Choroid plexus epithelial cell (primary cell): Measurements from ENCODE around the gene CRADD.
A peak's percentile ranks its signal among the peaks of the same experiment; 100 is the strongest.

Experiments
- DNase-seq: peaks from one replicate; pipeline ENCODE4 v3.0.0-alpha.2; 2010; ENCODE audit warnings: low read depth
- H3K4me3 ChIP-seq: 2 replicates; pipeline ENCODE4 v1.5.1; 2011; ENCODE audit warnings: low read depth, mild to moderate bottlenecking, control low read depth, low read length, moderate library complexity
- TF ChIP-seq, protein P1 (sequence below): conservative IDR thresholded peaks from 2 replicates; pipeline ENCODE4 v1.5.1; 2011; ENCODE audit warnings: low read depth, mild to moderate bottlenecking, control low read depth, inconsistent platforms, low read length, moderate library complexity

CRADD gene

DNA sequence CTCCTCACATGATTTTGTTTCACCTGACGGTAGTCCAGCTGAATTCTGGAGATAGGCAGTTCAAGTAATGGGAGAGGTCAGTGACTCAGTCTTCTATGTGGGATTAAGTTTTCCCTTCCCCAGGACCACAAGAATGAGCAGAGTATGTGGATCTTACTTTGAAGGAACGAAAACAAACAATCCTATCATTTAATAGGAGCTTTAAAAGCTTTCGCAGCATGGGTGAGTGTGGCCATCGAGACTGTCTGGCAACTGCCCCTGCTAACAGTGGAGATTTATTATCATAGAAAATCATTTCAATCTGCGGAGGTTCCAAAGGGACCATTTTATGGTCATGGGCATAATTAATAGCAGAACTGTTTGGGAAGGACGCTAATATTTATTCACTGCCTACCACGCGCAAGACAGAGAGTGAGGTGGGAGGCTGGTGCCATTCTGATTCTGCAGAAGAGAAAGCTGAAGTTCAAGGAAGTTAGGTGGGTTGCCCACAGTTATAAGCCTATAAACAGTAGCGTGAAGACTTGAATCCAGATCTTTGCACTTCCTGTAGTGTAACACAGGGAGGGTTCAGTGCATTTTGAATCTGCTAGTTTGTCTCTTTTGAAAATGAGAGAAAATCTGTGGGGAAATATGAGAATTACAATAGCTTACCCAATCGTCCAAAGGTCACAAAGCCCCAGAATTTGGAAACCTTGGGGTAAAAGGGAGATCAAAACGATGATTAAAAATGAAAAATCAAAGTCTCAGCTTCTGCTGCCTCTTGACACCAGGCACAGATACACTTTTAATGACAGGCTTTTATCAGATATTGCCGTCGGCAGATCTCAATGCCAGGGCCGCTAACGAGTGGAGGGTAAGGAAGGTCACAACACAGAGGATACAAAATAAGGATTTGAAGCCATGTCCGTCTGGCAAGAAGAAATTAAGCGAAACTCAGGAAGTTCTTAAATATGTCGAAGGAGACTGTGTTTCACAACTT, 209.6 kb downstream of the CRADD start:
- TF ChIP-seq, protein P1, sequence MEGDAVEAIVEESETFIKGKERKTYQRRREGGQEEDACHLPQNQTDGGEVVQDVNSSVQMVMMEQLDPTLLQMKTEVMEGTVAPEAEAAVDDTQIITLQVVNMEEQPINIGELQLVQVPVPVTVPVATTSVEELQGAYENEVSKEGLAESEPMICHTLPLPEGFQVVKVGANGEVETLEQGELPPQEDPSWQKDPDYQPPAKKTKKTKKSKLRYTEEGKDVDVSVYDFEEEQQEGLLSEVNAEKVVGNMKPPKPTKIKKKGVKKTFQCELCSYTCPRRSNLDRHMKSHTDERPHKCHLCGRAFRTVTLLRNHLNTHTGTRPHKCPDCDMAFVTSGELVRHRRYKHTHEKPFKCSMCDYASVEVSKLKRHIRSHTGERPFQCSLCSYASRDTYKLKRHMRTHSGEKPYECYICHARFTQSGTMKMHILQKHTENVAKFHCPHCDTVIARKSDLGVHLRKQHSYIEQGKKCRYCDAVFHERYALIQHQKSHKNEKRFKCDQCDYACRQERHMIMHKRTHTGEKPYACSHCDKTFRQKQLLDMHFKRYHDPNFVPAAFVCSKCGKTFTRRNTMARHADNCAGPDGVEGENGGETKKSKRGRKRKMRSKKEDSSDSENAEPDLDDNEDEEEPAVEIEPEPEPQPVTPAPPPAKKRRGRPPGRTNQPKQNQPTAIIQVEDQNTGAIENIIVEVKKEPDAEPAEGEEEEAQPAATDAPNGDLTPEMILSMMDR: no peak
- DNase-seq: peak; percentile 68
- no peak overlapping the region for H3K4me3 ChIP-seq

GRCh38 chr12:93888964-93889363, 211.8 kb downstream of the CRADD start:
- no peak overlapping the region for H3K4me3 ChIP-seq
- DNase-seq: no peak
- TF ChIP-seq, protein P1: no peak

DNA sequence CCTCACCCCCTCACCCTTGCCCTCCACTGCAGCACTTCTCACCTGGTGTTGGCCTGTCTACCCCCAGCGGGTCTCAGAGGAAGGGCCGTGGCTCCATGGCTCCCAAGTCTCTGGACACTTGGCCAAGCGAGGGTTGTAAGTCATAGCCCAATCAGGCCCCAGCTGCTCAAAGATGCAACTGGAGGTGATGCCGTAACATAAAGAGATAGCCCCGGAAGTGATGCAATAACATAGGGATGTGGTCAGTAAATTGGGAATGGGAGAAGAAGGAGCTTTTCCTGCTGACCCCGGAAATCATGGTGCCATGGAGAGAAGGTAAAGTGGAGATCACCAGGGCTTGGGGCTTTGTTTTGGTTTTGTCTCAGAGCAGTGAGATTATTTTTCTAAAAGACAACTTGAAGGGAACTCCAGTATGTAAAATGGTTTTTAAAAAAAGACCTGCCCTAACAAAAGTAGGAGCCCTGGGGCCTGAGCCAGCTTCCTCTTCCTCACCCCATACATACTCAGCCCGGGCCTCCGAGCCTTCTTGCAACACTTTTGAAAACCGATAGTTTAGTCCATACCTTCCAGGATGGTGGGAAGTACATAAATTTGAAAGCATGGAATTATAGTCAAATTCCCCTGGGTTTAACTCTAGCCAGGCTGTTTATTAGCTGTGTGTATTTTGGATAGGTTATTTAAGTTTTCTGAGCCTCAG, 212.5 kb downstream of the CRADD start:
- TF ChIP-seq, protein P1: no peak
- no peak overlapping the region for H3K4me3 ChIP-seq
- no peak for DNase-seq

GRCh38 chr12:93892423-93893268, 215.5 kb downstream of the CRADD start:
- TF ChIP-seq, protein P1: no peak
- no peak overlapping the region for H3K4me3 ChIP-seq
- DNase-seq: no peak

GRCh38 chr12:93894391-93895088, 217.4 kb downstream of the CRADD start:
- TF ChIP-seq, protein P1: no peak
- DNase-seq: peak; percentile 70
- H3K4me3 ChIP-seq: no peak overlapping the region

DNA sequence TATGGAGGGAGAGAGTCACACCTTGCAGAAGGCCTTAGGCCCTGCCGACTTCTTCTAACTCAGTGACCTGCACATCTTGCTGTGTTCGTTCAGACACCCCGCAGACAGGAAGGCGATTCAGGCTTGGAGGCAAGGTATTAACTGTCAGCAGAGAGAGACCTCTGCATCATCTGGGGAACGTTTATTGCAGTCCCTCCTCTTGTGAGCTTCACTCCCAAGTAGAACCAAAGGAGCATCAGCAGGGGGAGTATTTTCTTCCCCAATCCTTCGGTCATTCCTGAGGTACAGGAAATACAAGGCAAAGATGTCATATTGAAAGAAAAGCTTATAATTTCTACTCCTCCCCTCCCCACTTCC, 217.9 kb downstream of the CRADD start:
- peak; percentile 64 for DNase-seq
- TF ChIP-seq, protein P1: peak; percentile 40

More for the DNA sequence above, 217.9 kb downstream of the CRADD start:
- no peak overlapping the region for H3K4me3 ChIP-seq
